Astrocyte of the cerebellum (primary cell): ENCODE data around the gene RFX1.

Source experiments
- DNase-seq: peaks from one replicate; pipeline ENCODE4 v3.0.0-alpha.2; 2011; ENCODE audit warnings: low read depth
- H3K4me3 ChIP-seq: 2 replicates; pipeline ENCODE4 v1.5.1; 2011; ENCODE audit warnings: mild to moderate bottlenecking, low read depth, low read length, moderate library complexity
- in situ Hi-C: cut with HindIII; loops from 2 replicates; pipeline ENCODE4 v1.10.0; 2017; ENCODE audit warnings: low sequenced_read_pairs
- TF ChIP-seq, protein P1 (sequence below): IDR thresholded peaks from 2 replicates; pipeline ENCODE4 v1.5.1; 2012; ENCODE audit warnings: low read length, low read depth, moderate library complexity, mild to moderate bottlenecking; ENCODE audit errors: missing control alignments

The RFX1 gene

DNA sequence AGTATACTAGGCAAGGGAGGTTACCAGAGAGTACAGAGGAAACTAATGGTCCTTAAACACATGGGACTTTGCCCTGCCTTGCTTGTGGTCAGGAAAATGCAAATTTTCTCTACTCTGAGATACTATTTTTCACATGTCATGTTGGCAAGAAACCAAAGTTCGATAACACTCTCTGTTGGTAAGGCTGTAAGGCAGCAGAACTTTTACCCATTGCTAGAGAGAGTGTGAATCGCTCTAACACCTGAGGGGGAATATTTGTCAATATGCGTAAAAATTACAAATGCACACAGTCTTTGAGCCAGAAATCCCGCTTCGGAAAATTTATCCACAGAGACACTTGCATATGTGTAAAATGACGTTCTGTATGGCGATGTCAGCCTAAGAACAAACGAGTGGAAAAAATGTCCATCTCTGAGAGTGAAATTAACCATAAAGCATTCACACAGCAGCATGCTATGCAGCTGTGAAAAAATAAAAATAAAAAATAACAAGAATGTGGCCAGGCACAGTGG, 9.5 kb upstream of the RFX1 start:
- TF ChIP-seq, protein P1, sequence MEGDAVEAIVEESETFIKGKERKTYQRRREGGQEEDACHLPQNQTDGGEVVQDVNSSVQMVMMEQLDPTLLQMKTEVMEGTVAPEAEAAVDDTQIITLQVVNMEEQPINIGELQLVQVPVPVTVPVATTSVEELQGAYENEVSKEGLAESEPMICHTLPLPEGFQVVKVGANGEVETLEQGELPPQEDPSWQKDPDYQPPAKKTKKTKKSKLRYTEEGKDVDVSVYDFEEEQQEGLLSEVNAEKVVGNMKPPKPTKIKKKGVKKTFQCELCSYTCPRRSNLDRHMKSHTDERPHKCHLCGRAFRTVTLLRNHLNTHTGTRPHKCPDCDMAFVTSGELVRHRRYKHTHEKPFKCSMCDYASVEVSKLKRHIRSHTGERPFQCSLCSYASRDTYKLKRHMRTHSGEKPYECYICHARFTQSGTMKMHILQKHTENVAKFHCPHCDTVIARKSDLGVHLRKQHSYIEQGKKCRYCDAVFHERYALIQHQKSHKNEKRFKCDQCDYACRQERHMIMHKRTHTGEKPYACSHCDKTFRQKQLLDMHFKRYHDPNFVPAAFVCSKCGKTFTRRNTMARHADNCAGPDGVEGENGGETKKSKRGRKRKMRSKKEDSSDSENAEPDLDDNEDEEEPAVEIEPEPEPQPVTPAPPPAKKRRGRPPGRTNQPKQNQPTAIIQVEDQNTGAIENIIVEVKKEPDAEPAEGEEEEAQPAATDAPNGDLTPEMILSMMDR = no peak
- H3K4me3 ChIP-seq = no peak overlapping the region
- DNase-seq = no peak
- in situ Hi-C loops = no loop called here

DNA sequence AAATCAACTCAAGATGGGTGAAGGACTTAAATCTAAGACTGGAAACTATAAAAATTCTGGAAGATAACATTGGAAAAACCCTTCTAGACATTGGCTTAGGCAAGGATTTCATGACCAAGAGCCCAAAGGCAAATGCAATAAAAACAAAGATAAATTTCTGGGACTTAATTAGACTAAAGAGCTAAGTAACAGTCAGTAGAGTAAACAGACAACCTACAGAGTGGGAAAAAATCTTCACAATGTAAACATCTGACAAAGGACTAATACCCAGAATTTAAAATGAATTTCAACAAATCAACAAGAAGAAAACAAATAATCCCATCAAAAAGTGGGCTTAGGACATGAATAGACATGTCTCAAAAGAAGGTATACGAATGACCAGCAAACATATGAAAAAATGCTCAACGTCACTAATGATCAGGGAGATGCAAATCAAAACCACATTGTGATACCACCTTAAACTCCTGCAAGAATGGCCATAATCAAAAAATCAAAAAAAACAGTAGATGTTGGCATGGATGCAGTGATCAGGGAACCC, 6.3 kb upstream of the RFX1 start:
- TF ChIP-seq, protein P1 = no peak
- in situ Hi-C loops = no loop called here
- H3K4me3 ChIP-seq = no peak overlapping the region

DNA sequence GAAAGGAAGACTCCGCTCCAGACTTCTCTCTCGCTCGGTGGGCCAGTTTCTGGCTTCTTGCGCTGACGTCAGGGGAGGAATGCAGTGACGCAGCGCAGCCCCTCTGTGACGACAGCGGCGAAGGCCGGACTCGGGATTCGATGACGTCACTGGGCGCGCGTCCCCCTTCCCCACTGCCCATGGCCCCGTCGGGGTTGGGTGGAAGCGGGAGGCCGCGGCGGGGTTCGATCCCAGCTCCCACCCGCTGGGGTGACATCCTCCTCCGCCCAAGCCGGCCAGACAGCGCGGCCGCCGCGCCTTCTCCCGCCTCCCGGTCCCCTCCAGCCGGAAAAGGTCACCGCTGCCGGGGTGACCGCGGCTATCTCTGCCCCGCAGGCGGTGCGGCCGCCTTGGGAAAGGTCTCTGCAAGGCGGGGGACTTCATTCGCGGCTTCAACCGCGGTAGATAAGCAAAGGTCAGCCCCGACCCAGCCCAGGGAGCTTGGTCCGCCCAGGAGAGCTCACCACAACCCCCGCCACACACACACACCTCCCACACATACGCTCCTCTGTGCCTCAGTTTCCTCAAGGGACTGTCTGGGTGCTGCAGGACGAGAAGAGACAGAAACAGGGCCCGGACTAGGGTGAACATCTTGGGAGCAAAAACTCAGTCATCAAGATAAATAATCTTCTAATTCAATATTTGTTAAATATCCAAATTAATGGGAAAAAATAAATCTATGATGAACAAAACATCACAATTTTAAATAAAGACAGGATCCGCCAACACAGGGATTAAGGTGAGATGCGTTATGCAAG, 844 bp upstream of the RFX1 start:
- in situ Hi-C loops = no loop called here
- TF ChIP-seq, protein P1 = no peak
- no peak for DNase-seq
- peak overlapping the region; percentile 64 for H3K4me3 ChIP-seq

More for the DNA sequence above, 6.3 kb upstream of the RFX1 start:
- DNase-seq = no peak

DNA sequence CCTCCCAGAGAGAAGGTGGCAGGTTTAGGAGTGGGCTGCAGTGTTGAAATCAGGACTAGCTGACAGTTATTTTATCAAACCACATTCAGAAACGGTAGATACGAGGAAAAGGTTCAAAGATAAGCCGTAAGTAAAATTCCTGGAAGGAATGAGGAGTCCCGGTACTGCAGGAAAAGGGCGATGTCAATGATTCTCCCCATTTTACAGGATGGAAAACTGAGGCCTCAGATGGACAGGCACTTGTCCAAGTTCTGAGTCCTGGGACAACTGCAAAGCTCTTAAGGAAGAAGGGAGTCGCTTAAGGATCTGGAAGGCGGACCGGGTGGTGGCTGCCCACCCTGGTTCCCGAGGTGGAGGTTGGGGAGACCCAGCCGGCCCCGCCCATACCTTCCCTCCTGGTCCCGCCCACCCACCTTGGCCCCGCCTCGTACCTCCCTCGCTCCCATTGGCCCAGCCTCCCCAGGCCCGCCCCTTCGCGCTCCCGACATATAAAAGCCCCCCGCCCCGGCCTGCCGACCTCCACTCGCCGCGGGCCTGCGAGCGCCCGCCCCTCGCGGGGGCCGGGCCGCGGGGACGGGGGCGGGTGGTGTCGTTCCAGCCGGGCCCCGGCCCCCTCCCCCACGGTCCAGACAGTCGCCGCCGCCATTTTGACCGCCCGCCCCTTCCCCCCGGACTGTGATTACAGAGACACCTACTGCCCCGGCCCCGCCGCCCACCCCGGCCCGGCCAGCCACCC, 603 bp downstream of the RFX1 start:
- in situ Hi-C loops = no loop called here
- H3K4me3 ChIP-seq = peak overlapping the region; percentile 64
- TF ChIP-seq, protein P1 = no peak
- peak; percentile 63 for DNase-seq

DNA sequence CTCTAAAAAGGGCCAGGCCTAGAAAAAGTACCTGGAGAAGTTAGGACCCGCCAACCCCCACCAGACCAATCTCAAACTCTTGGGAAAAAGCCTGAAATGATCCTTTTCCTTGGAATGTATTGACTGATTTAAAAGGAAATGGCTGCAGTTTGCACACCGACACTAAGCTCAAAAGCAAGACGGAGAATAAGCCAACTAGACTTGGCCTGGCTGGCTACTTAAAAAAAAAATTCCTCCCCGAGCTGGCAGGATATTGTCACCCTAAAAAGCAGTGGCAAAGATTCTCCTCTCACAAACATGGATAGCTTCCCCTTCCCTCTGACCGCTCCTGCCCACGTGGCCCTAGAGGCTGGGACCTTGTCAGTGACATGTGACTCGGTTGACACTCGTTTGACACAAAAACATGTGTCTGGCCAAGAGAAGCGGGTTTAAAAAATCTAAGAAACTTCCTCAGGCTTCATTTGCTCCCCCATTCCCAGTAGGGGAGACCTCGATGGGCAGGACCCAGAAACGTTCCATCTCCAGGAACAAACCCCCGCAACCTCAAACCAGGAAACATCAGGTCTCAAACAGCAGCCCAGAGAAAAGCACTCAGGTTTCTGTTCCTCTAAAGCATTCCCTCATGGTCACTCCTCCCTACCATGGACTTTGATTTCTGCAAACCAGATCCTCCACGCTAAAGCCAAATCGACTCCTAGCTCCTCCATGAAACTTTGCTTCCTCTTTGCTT, 1.3 kb downstream of the RFX1 start:
- no peak overlapping the region for H3K4me3 ChIP-seq
- TF ChIP-seq, protein P1 = no peak
- in situ Hi-C loops = no loop called here
- no peak for DNase-seq
